Glomerular visceral epithelial cell (primary cell): ENCODE results near the gene CRTC1.
"Not testable (repeated sequence)": the region's sequence is repeated elsewhere in the genome, so short reads cannot be mapped to it uniquely, and the experiment has no call there.

ENCODE experiments used
- DNase-seq: peaks from one replicate; pipeline ENCODE4 v3.0.0-alpha.2; 2016; ENCODE audit errors: extremely low spot score

CRTC1 gene

GRCh38 chr19:18668744-18669523, 14.5 kb upstream of the CRTC1 start:
- no peak for DNase-seq

DNA sequence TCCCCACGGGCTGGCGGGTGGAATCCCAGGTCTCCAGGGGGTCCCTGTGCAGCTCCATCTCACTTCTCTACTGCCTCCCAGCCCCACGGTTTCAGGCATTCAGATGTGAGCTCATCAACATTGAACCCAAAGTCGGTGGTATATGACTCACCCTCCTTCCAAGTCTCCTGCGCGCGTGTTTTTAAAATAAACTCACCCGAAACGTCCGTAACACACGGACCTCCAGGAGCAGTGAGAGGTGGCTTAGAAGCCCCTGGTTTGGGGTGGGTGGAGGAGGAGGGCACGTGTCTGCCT, 14.0 kb upstream of the CRTC1 start:
- DNase-seq = no peak

DNA sequence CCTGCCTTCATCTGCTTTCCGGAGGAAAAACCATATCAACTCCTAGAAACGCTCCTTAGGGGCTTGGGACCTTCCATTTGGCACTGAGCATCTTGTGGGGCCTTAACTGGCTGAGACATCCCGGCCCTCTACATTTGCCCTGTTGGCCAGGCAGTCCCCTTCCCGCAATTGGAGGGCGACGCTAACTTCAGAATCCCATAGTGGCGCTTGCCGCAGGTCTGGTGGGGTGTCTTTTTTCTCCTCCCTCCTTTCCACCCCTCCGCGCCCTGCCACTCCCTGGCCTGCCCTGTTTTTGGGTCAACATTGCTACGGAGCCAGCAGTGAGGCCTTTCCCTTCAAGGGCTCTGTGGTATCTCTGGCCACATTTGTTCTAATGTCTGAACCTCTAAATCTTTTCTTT, 13.6 kb upstream of the CRTC1 start:
- DNase-seq = no peak

DNA sequence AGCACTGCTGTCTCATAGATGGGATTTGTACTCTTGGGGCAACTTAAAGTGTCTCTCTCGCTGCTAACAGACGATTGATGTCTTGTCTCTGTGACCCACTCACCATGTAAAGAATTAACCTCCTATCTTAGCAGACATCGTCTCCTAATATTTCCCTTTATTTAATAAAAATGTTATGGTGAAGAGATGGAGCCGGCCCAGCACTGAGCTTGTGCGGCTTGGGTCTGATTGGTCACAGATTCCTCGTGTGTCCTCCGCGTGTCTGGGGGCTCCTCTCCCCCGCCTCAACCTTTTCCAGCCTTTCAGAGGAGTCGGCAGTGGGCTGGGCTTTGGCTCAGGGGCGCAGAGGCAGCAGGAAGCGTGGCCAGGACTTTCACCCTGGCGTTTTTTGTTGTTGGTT, 13.2 kb upstream of the CRTC1 start:
- no peak for DNase-seq

DNA sequence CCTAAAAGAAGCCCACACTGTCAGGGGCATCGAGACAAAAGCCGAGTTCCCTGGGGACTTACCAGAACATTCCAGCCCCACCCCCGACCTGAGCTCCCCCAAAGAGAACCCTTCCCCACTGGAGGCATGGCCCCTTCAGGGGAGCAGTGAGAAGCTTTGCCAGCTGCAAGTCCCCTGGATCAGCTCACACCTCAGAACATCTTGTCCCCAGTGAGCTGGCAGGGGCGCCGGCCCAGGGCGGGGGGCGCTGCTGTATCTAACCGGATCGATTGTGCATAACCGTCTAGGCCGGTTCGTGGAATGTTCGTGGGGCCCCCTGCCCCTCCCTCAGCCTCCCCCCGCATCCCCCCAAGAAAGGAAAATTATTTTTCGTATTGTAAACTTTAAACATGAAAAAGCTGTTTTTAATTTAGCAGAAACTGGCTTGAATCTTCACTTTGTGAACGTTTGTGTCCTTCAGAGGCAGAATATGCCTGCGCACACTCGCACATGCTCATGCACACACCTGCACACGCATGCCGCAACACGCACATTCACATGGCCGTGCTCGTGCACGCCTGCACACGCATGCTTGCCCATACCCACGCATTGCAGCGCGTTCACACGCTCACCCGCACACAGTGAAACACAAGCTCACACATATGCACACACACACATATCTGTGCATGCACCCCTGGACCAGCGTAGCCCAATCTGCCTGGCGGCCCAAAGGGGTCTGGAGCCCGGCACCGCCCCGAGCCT, 12.0 kb upstream of the CRTC1 start:
- DNase-seq = no peak

- DNase-seq = no peak
These were observed 11.4 kb upstream of the CRTC1 start for GRCh38 chr19:18672044-18672451.

DNA sequence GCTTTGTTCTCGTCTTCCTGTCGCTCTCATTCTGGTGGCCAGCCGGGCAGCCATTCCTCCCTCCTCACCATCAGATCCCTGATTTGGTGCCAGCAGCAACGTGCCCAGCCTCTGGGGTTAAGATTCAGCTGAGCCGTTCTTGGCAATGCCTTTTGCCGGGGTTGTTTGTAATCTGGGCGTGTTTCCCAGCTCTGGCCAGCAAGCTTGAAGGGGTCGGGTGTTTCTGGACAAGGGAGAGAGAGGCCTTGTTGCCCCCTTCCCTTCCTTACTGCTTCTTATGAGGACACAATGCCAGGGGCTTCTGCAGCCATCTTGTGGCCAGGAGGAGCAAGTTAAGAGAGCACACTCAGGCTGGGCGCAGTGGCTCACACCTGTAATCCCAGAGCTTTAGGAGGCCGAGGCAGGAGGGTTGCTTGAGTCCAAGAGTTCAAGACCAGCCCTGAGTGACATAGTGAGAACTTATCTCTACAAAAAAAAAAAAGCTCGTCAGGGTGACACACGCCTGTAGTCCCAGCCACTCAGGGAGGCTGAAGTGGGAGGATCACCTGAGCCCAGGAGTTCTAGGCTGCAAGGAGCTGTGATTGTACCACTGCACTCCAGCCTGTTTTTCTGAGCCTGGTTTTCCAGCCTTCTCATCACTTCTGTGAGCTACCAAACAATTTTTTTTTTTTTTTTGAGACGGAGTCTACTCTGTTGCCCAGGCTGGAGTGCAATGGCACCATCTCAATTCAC, 10.7 kb upstream of the CRTC1 start:
- DNase-seq = no peak

GRCh38 chr19:18674616-18675015, 8.9 kb upstream of the CRTC1 start:
- no peak for DNase-seq

GRCh38 chr19:18675779-18676178, 7.7 kb upstream of the CRTC1 start:
- DNase-seq = no peak

GRCh38 chr19:18676692-18677091, 6.8 kb upstream of the CRTC1 start:
- no peak for DNase-seq

- no peak for DNase-seq
These were observed 6.3 kb upstream of the CRTC1 start for GRCh38 chr19:18677156-18677555.

DNA sequence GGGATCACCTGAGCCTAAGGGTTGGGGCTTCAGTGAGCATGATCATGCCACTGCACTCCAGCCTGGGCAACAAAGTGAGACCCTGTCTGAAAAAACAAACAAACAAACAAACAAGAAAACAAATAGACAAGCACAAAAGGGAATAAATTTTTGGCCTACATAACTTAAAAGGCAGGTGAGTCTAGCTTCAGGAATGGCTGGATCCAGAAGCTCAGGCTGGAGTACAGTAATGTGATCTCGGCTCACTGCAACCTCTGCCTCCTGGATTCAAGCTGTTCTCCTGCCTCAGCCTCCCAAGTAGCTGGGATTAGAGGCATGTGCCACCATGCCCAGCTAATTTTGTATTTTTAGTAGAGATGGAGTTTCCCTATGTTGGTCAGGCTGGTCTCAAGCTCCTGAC, 3.3 kb upstream of the CRTC1 start:
- not testable (repeated sequence) for DNase-seq

DNA sequence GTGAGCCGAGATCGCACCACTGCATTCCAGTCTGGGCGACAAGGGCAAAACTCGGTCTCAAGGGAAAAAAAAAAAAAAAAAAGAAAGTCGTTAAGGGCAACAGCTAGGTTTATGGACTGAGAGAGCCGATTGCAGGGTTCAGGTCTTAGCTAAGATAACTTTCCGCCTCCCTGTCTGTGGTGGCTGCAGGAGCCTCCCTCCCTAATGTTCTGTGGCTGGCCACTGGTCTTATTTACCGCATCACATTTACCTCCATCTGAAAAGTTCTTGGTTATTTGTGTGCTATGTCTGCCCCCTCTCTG, 722 bp upstream of the CRTC1 start:
- DNase-seq = no peak

GRCh38 chr19:18683958-18684641, 620 bp downstream of the CRTC1 start:
- DNase-seq = no peak

GRCh38 chr19:18684642-18684993, 1.1 kb downstream of the CRTC1 start:
- DNase-seq = no peak

GRCh38 chr19:18685597-18686190, 2.2 kb downstream of the CRTC1 start:
- DNase-seq = no peak

DNA sequence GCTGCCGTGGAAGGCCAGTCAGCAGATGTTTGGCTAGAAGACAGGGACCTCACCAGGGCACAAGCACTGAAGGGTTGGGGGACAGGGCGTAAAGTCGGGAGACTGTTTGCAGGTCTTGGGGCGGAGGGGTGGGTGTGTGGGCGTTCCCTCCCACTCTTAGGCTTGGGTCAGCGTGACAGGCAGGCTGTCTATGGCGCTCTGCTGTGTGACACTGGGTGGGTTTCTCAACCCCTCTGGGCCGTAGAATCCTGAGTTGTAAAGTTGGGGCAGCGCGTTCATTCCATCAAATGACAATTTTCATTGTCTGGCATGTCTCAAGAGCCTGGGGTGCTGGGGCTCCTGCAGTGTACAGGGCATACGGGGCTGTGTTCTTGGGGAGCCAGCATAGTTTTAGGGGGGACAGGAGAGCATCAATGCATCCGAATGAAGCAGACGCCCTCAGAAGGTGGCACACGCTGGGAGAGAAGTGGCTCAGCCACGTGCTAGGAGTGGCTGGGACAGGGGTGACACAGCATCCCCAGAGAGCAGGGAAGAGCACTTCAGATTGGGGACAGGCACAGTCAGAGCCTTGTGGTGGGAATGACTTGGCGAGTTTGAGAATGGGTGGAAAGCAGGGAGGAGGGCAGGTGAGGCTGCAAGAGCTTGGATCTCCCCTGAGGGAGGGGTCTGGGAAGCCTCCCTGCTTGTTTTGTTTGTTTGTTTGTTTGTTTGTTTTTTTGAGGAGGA, 4.4 kb downstream of the CRTC1 start:
- DNase-seq = no peak

- no peak for DNase-seq
These were observed 12.5 kb downstream of the CRTC1 start for GRCh38 chr19:18696023-18696422.

- DNase-seq = no peak
These were observed 14.2 kb downstream of the CRTC1 start for GRCh38 chr19:18697680-18698079.

DNA sequence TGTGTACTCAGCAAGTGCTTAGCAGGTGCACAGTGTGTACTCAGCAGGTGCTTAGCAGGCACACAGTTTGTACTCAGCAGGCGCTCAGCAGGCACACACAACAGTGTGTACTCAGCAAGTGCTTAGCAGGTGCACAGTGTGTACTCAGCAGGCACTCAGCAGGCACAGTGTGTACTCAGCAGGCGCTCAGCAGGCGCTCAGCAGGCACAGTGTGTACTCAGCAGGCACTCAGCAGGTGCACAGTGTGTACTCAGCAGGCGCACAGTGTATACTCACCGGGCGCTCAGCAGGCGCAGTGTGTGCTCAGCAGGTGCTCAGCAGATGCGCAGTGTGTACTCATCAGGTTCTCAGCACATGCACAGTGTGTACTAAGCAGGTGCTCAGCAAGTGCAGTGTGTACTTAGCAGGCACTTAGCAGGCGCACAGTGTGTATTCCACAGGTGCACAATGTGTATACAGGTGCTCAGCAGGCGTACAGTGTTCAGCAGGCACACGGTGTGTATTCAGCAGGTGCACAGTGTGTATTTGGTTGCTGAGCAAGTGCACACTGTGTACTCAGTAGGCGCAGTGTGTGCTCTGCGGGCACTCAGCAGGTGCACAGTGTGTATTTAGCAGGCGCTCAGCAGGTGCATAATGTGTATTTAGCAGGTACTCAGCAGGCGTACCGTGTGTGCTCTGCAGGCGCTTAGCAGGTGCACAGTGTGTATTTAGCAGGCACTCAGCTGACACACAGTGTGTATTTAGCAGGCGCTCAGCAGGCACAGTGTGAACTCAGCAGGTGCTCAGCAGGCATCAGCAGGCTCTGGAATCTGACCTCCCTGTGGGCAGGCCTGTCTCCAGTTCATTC, 15.1 kb downstream of the CRTC1 start:
- no peak for DNase-seq
